HEK293 (cell line): ENCODE data around the gene ZNF776.

Source experiments
- CTCF ChIA-PET: fragments of 350-600 bp; formaldehyde crosslinking; extraction: SDS; loops from one replicate; lab custom pipeline; 2021; ENCODE audit warnings: antibody characterized with exemption; lab: Yijun Ruan, JAX
- POLR2A ChIA-PET: fragments of 300-600 bp; formaldehyde crosslinking; extraction: SDS; loops from one replicate; lab custom pipeline; 2020; ENCODE audit warnings: antibody characterized with exemption, inconsistent platforms; lab: Yijun Ruan, JAX
- H3K27ac ChIP-seq: fragments of 200-500 bp; sonication (Bioruptor generic); 2 replicates; pipeline ENCODE4 v1.5.1; 2014; ENCODE audit warnings: low read depth, low read length, control low read depth, inconsistent platforms; ENCODE audit errors: extremely low read depth
- H3K36me3 ChIP-seq, 2 experiments: fragments of 200-500 bp in 1 of 2; sonication (Bioruptor generic) in 1 of 2; 1 replicate in 1 of 2; 2 replicates in 1 of 2; pipeline ENCODE4 v1.5.1; 2014 to 2017; ENCODE audit warnings: inconsistent platforms in 2 of 2, low read length in 2 of 2; ENCODE audit not compliant: control insufficient read depth in 2 of 2, insufficient read depth in 1 of 2
- H3K4me1 ChIP-seq: fragments of 200-500 bp; sonication (Bioruptor generic); 2 replicates; pipeline ENCODE4 v1.5.1; 2014; ENCODE audit warnings: mild to moderate bottlenecking, low read length, inconsistent platforms; ENCODE audit not compliant: control insufficient read depth, insufficient read depth
- H3K4me3 ChIP-seq: 2 replicates; pipeline ENCODE4 v1.5.1; 2011; ENCODE audit warnings: low read depth, mild to moderate bottlenecking, control low read depth, low read length, moderate library complexity
- H3K9me3 ChIP-seq: fragments of 200-500 bp; sonication (Bioruptor generic); 2 replicates; pipeline ENCODE4 v1.5.1; 2014; ENCODE audit warnings: low read depth, low read length, inconsistent platforms; ENCODE audit not compliant: control insufficient read depth, insufficient read depth
- BCL11A ChIP-seq: fragments of 450-650 bp; formaldehyde crosslinking; IDR thresholded peaks from 2 replicates; pipeline ENCODE4 v1.5.1; 2016; ENCODE audit warnings: low read depth, missing biosample characterization, missing genetic modification characterization
- GLI2 ChIP-seq: fragments of 450-650 bp; formaldehyde crosslinking; IDR thresholded peaks from 2 replicates; pipeline ENCODE4; 2017; ENCODE audit warnings: missing biosample characterization, missing genetic modification characterization, low read depth, borderline replicate concordance
- KLF16 ChIP-seq: fragments of 450-650 bp; formaldehyde crosslinking; IDR thresholded peaks from 2 replicates; pipeline ENCODE4 v1.5.1; 2017; ENCODE audit warnings: missing biosample characterization, missing genetic modification characterization
- ZBTB49 ChIP-seq: fragments of 450-650 bp; formaldehyde crosslinking; IDR thresholded peaks from 2 replicates; pipeline ENCODE4 v1.5.1; 2016; ENCODE audit warnings: missing biosample characterization, missing genetic modification characterization, low read depth
- ZNF133 ChIP-seq: fragments of 450-650 bp; formaldehyde crosslinking; IDR thresholded peaks from 2 replicates; pipeline ENCODE4 v1.5.1; 2016; ENCODE audit warnings: missing biosample characterization, missing genetic modification characterization
- ZNF140 ChIP-seq: fragments of 450-650 bp; formaldehyde crosslinking; IDR thresholded peaks from 2 replicates; pipeline ENCODE4 v1.5.1; 2016; ENCODE audit warnings: missing biosample characterization, missing genetic modification characterization
- ZNF223 ChIP-seq: fragments of 450-650 bp; formaldehyde crosslinking; IDR thresholded peaks from 2 replicates; pipeline ENCODE4 v1.5.1; 2016; ENCODE audit warnings: missing biosample characterization, missing genetic modification characterization
- ZNF239 ChIP-seq: fragments of 450-650 bp; formaldehyde crosslinking; IDR thresholded peaks from 2 replicates; pipeline ENCODE4 v1.5.1; 2016; ENCODE audit warnings: missing biosample characterization, missing genetic modification characterization
- ZNF394 ChIP-seq: fragments of 450-650 bp; formaldehyde crosslinking; IDR thresholded peaks from 2 replicates; pipeline ENCODE4 v1.5.1; 2016; ENCODE audit warnings: missing biosample characterization, missing genetic modification characterization, mild to moderate bottlenecking, moderate library complexity, borderline replicate concordance
- ZNF426 ChIP-seq: fragments of 450-650 bp; formaldehyde crosslinking; IDR thresholded peaks from 2 replicates; pipeline ENCODE4 v1.5.1; 2017; ENCODE audit warnings: missing biosample characterization, missing genetic modification characterization, mild to moderate bottlenecking, inconsistent platforms, moderate library complexity
- ZNF473 ChIP-seq: fragments of 450-650 bp; formaldehyde crosslinking; IDR thresholded peaks from 2 replicates; pipeline ENCODE4 v1.5.1; 2017; ENCODE audit warnings: missing biosample characterization, missing genetic modification characterization
- ZNF544 ChIP-seq: fragments of 450-650 bp; formaldehyde crosslinking; IDR thresholded peaks from 2 replicates; pipeline ENCODE4 v1.5.0; 2017; ENCODE audit warnings: missing biosample characterization, missing genetic modification characterization
- ZNF658 ChIP-seq: fragments of 450-650 bp; formaldehyde crosslinking; IDR thresholded peaks from 2 replicates; pipeline ENCODE4; 2016; ENCODE audit warnings: missing biosample characterization, missing genetic modification characterization
- ZNF677 ChIP-seq: fragments of 450-650 bp; IDR thresholded peaks from 2 replicates; pipeline ENCODE4 v1.5.0; 2018; ENCODE audit warnings: missing biosample characterization, mild to moderate bottlenecking, missing genetic modification characterization, moderate library complexity
- ZNF785 ChIP-seq: fragments of 450-650 bp; formaldehyde crosslinking; IDR thresholded peaks from 2 replicates; pipeline ENCODE4 v1.5.1; 2016; ENCODE audit warnings: missing biosample characterization, missing genetic modification characterization
- ZNF843 ChIP-seq: fragments of 450-650 bp; formaldehyde crosslinking; IDR thresholded peaks from 2 replicates; pipeline ENCODE4 v1.5.1; 2016; ENCODE audit warnings: missing biosample characterization, missing genetic modification characterization
- TF ChIP-seq, protein P1 (sequence below): fragments of 450-650 bp; formaldehyde crosslinking; IDR thresholded peaks from 2 replicates; pipeline ENCODE4 v1.5.1; 2017; ENCODE audit warnings: missing biosample characterization, missing genetic modification characterization
- TF ChIP-seq, protein P2 (sequence below): fragments of 450-650 bp; formaldehyde crosslinking; IDR thresholded peaks from 2 replicates; pipeline ENCODE4 v1.5.1; 2016; ENCODE audit warnings: missing biosample characterization, missing genetic modification characterization
- TF ChIP-seq, protein P3 (sequence below): fragments of 450-650 bp; formaldehyde crosslinking; IDR thresholded peaks from 2 replicates; pipeline ENCODE4 v1.5.1; 2016; ENCODE audit warnings: missing biosample characterization, missing genetic modification characterization

Gene ZNF776

DNA sequence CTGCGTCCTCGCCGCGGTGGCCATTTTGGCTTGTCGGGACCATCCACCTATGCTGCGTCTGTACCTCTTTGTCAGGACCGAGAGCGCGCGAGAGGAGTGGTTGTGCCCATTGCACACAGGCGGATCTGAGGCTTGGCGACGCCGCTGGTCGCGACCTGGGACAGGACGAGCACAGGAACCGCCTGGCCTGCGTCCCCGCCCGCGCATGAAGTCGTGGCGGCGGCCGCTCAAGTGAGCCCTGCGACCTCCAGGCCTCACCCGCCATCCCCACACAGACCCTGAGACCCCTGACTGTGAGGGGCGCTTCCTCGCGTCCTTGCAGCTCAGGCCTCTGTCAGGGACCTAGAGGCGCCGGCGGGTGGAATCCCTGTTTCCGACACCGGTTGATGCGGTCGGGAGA is 39.7 kb downstream of the ZNF776 start:
- TF ChIP-seq ZNF544 (tag by site-specific recombination): no peak
- no peak for TF ChIP-seq ZNF140 (tag by site-specific recombination)
- no peak for TF ChIP-seq GLI2
- no peak for TF ChIP-seq BCL11A (tag by site-specific recombination)
- TF ChIP-seq ZNF223: no peak
- no peak for TF ChIP-seq KLF16 (tag by site-specific recombination)
- TF ChIP-seq ZNF394 (tag by site-specific recombination): no peak
- TF ChIP-seq ZNF473 (tag by site-specific recombination): no peak
- TF ChIP-seq ZNF239 (tag by site-specific recombination): no peak
- TF ChIP-seq, protein P1, sequence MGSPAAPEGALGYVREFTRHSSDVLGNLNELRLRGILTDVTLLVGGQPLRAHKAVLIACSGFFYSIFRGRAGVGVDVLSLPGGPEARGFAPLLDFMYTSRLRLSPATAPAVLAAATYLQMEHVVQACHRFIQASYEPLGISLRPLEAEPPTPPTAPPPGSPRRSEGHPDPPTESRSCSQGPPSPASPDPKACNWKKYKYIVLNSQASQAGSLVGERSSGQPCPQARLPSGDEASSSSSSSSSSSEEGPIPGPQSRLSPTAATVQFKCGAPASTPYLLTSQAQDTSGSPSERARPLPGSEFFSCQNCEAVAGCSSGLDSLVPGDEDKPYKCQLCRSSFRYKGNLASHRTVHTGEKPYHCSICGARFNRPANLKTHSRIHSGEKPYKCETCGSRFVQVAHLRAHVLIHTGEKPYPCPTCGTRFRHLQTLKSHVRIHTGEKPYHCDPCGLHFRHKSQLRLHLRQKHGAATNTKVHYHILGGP (tag by site-specific recombination): no peak
- no peak for TF ChIP-seq ZNF658 (tag by site-specific recombination)
- TF ChIP-seq, protein P2, sequence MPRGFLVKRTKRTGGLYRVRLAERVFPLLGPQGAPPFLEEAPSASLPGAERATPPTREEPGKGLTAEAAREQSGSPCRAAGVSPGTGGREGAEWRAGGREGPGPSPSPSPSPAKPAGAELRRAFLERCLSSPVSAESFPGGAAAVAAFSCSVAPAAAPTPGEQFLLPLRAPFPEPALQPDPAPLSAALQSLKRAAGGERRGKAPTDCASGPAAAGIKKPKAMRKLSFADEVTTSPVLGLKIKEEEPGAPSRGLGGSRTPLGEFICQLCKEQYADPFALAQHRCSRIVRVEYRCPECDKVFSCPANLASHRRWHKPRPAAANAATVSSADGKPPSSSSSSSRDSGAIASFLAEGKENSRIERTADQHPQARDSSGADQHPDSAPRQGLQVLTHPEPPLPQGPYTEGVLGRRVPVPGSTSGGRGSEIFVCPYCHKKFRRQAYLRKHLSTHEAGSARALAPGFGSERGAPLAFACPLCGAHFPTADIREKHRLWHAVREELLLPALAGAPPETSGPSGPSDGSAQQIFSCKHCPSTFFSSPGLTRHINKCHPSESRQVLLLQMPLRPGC: no peak
- H3K27ac ChIP-seq: no peak overlapping the region
- H3K9me3 ChIP-seq: no peaks in the 10 kb centered on the region; the same call in 1 of the 2 replicates
- H3K4me3 ChIP-seq: no peak overlapping the region
- no peaks in the 10 kb centered on the region for H3K4me1 ChIP-seq
- POLR2A ChIA-PET: no interaction called here
- CTCF ChIA-PET: no interaction called here
- H3K36me3 ChIP-seq: peaks cover 51 to 64% of the 10 kb centered on the region in 2 experiments; a peak in 2 of 3 replicates

DNA sequence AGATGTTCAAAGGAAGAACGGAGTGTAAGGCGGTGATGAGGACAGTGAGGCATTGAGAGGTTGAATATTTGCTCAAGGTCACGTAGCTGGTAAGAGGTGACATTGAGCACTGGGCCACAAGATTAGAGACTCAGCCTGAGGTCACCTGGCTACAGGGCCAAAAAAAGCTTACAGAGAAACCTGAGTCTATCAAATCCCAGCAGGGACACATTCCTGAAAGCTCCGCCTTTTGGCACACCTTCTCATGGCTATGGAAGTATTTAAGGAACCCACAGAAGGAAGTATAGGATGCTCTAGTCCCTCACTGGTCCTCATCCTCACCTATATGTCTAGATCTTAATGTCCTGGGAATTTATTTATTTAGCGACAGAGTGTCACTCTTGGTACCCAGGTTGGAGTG is 40.3 kb downstream of the ZNF776 start:
- no peak overlapping the region for H3K27ac ChIP-seq
- H3K9me3 ChIP-seq: no peaks in the 10 kb centered on the region; the same call in 1 of the 2 replicates
- H3K36me3 ChIP-seq: peaks cover 51 to 63% of the 10 kb centered on the region in 2 experiments; a peak in 2 of 3 replicates
- CTCF ChIA-PET: no interaction called here
- H3K4me1 ChIP-seq: no peaks in the 10 kb centered on the region
- POLR2A ChIA-PET: no interaction called here
- no peak for TF ChIP-seq ZNF785 (tag by site-specific recombination)
- TF ChIP-seq, protein P3, sequence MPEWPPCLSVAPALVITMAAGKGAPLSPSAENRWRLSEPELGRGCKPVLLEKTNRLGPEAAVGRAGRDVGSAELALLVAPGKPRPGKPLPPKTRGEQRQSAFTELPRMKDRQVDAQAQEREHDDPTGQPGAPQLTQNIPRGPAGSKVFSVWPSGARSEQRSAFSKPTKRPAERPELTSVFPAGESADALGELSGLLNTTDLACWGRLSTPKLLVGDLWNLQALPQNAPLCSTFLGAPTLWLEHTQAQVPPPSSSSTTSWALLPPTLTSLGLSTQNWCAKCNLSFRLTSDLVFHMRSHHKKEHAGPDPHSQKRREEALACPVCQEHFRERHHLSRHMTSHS (tag by site-specific recombination): no peak
- no peak for TF ChIP-seq ZNF133 (tag by site-specific recombination)
- TF ChIP-seq GLI2: no peak
- no peak for TF ChIP-seq ZNF426
- no peak for TF ChIP-seq ZNF677 (tag by site-specific recombination)
- no peak for TF ChIP-seq ZNF843 (tag by site-specific recombination)
- TF ChIP-seq ZBTB49 (tag by site-specific recombination): no peak
- no peak overlapping the region for H3K4me3 ChIP-seq
